CD14-positive monocyte (primary cell): Measurements from ENCODE around the gene NLRP2B. TPM values are rescaled to one million over a fixed set of nuclear protein-coding genes. Genes with fewer than 3 reads are reported as not detected.

Source experiments
- DNase-seq, 3 donors: peaks; one replicate each; pipeline ENCODE4 v3.0.0-alpha.2; 2011 to 2022
- H2AFZ ChIP-seq: 2 replicates; pipeline ENCODE4 v1.6.0; 2012; ENCODE audit warnings: mild to moderate bottlenecking, low read depth, low read length, inconsistent platforms; ENCODE audit not compliant: insufficient read depth, poor library complexity, severe bottlenecking
- H3K27ac ChIP-seq, 2 donors: 1 replicate in 1 of 2; 2 replicates in 1 of 2; pipeline ENCODE4 v1.5.1; 2012 to 2013; ENCODE audit warnings: low read length in 2 of 2, control low read depth in 1 of 2, inconsistent platforms in 1 of 2, low read depth in 1 of 2, mild to moderate bottlenecking in 1 of 2
- H3K27me3 ChIP-seq, 2 donors: one replicate each; pipeline versions ENCODE4 v1.6.0 to v1.6.1; 2011 to 2013; ENCODE audit warnings: low read length in 2 of 2; ENCODE audit not compliant: control insufficient read depth in 2 of 2, insufficient read depth in 2 of 2
- H3K36me3 ChIP-seq, 2 donors: replicated peaks in 1 of 2; 1 replicate in 1 of 2; 2 replicates in 1 of 2; pipeline versions ENCODE4 v1.5.1 to v1.6.1; 2012 to 2013; ENCODE audit warnings: low read length in 2 of 2, control low read depth in 1 of 2, inconsistent platforms in 1 of 2, mild to moderate bottlenecking in 1 of 2; ENCODE audit not compliant: insufficient read depth in 2 of 2, control insufficient read depth in 1 of 2
- H3K4me1 ChIP-seq, 2 donors: 1 replicate in 1 of 2; 2 replicates in 1 of 2; pipeline versions ENCODE4 v1.5.1 to v1.6.1; 2012 to 2013; ENCODE audit warnings: low read length in 2 of 2, control low read depth in 1 of 2, inconsistent platforms in 1 of 2, mild to moderate bottlenecking in 1 of 2, moderate library complexity in 1 of 2; ENCODE audit not compliant: insufficient read depth in 2 of 2, control insufficient read depth in 1 of 2
- H3K4me2 ChIP-seq: replicated peaks from 2 replicates; pipeline ENCODE3; 2012; ENCODE audit warnings: low read length, moderate library complexity, mild to moderate bottlenecking; ENCODE audit not compliant: poor library complexity, severe bottlenecking; ENCODE audit errors: extremely low read depth
- H3K4me3 ChIP-seq, 3 experiments: fragments of 200-600 bp in 1 of 3; sonication (generic) in 1 of 3; replicated peaks in 1 of 3; 1 replicate in 2 of 3; 2 replicates in 1 of 3; pipeline ENCODE4 v1.5.1; 2011 to 2013; ENCODE audit warnings: low read length in 3 of 3, mild to moderate bottlenecking in 3 of 3, control low read depth in 2 of 3, low read depth in 2 of 3, inconsistent platforms in 1 of 3, moderate library complexity in 1 of 3
- H3K79me2 ChIP-seq: 2 replicates; pipeline ENCODE4 v1.6.0; 2012; ENCODE audit warnings: mild to moderate bottlenecking, control low read depth, inconsistent platforms, low read length, moderate library complexity; ENCODE audit not compliant: insufficient read depth
- H3K9ac ChIP-seq: 2 replicates; pipeline ENCODE4 v1.6.0; 2017; ENCODE audit warnings: low read length, mild to moderate bottlenecking; ENCODE audit not compliant: insufficient read depth, poor library complexity, severe bottlenecking
- H3K9me3 ChIP-seq, 2 donors: replicated peaks in 1 of 2; 1 replicate in 1 of 2; 2 replicates in 1 of 2; pipeline versions ENCODE4 v1.5.1 to v1.6.1; 2012 to 2013; ENCODE audit warnings: low read length in 2 of 2, control low read depth in 1 of 2; ENCODE audit not compliant: control insufficient read depth in 1 of 2, insufficient read depth in 1 of 2
- H4K20me1 ChIP-seq: 2 replicates; pipeline ENCODE4 v1.6.0; 2012; ENCODE audit warnings: mild to moderate bottlenecking, low read length, control low read depth, moderate library complexity; ENCODE audit not compliant: insufficient read depth
- H3K27ac Mint-ChIP-seq, 7 donors: one replicate each; pipeline ENCODE4 v1.8.0; 2020; ENCODE audit warnings: mild to moderate bottlenecking in 7 of 7, mixed read lengths in 7 of 7, moderate library complexity in 6 of 7, inconsistent platforms in 2 of 7
- H3K27me3 Mint-ChIP-seq, 3 donors: one replicate each; pipeline ENCODE4 v1.8.0; 2021 to 2022; ENCODE audit warnings: low read depth in 3 of 3, mild to moderate bottlenecking in 3 of 3, mixed read lengths in 3 of 3, moderate library complexity in 3 of 3, inconsistent platforms in 1 of 3
- H3K36me3 Mint-ChIP-seq, 2 donors: one replicate each; pipeline ENCODE4 v1.8.0; 2020; ENCODE audit warnings: mixed read lengths in 2 of 2, inconsistent platforms in 1 of 2, mild to moderate bottlenecking in 1 of 2
- H3K4me1 Mint-ChIP-seq: one replicate; pipeline ENCODE4 v1.8.0; 2020; ENCODE audit warnings: mild to moderate bottlenecking, mixed read lengths
- H3K4me3 Mint-ChIP-seq, 2 donors: one replicate each; pipeline ENCODE4 v1.8.0; 2020; ENCODE audit warnings: mild to moderate bottlenecking in 2 of 2, mixed read lengths in 2 of 2, moderate library complexity in 1 of 2
- H3K9me3 Mint-ChIP-seq, 7 donors: one replicate each; pipeline ENCODE4 v1.8.0; 2020 to 2022; ENCODE audit warnings: mixed read lengths in 7 of 7, mild to moderate bottlenecking in 6 of 7, moderate library complexity in 6 of 7, inconsistent platforms in 2 of 7
- WGBS: methylation state at CpG from one replicate; pipeline ENCODE4 v1.1.5; 2013; ENCODE audit warnings: missing lambda C conversion rate; ENCODE audit not compliant: insufficient coverage; 5-methylcytosine and 5-hydroxymethylcytosine counted together
- intact Hi-C, 2 donors: fragments of 100-400 bp; cut with micrococcal nuclease; formaldehyde crosslinking; loops; one replicate each; pipeline versions ENCODE4 v1.15.0 to v1.15.1; 2023
- polyA plus RNA-seq, 3 donors: library from polyadenylated mRNA; depleted of rRNA in 1 of 3; unstranded in 2 of 3; stranded (reverse) in 1 of 3; fragments of 300-500 nt in 2 of 3; fragments of >200 nt in 1 of 3; fragmentation: Illumina TruSeq in 2 of 3; gene quantifications; 1 replicate in 2 of 3; 2 replicates in 1 of 3; pipeline ENCODE4 v1.2.3, GENCODE V29; 2012 to 2021
- TF ChIP-seq, protein P1 (sequence below): fragments of 200-600 bp; IDR thresholded peaks from one replicate; pipeline ENCODE4 v1.8.0; 2022; ENCODE audit warnings: antibody characterized with exemption, mild to moderate bottlenecking

The NLRP2B gene
- polyA plus RNA-seq, 3 donors = not detected

DNA sequence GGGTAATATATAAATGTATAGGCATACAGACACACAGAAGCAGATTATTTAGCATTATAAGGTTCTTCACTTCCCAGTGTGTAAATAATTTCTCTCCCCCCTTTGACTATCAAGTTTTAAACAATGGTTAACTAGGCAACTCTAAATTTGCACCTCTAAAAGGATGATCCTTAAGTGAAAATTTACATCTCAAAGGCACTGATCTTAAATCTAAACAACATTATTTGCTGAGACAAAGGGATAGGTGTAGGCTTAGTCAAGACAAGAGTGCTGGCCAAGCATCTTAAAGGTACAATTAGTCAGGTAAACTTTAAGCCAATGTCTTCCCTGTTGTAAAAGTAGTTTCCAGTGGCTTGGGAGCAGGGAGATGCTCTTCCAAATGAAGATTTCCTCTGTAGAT lies 33.0 kb downstream of the NLRP2B start:
- Histone ChIP-seq H3K4me2 (no peak overlapping the region), H2AFZ (no peak overlapping the region), H3K9ac (no peak overlapping the region), H3K36me3 (no peaks in the 10 kb centered on the region), H3K79me2 (no peaks in the 10 kb centered on the region), H3K4me3 (no peak overlapping the region), H3K4me1 (no peaks in the 10 kb centered on the region), H3K9me3 (no peaks in the 10 kb centered on the region), H3K27ac (no peak overlapping the region), H4K20me1 (no peaks in the 10 kb centered on the region), H3K27me3 (no peaks in the 10 kb centered on the region)
- H3K36me3 Mint-ChIP-seq = no peaks in the 10 kb centered on the region
- peaks cover 0 to 7% (median 0%) of the 10 kb centered on the region in 7 donors for H3K9me3 Mint-ChIP-seq
- intact Hi-C loops = no loop called here
- no peak overlapping the region for H3K27ac Mint-ChIP-seq
- TF ChIP-seq, protein P1, sequence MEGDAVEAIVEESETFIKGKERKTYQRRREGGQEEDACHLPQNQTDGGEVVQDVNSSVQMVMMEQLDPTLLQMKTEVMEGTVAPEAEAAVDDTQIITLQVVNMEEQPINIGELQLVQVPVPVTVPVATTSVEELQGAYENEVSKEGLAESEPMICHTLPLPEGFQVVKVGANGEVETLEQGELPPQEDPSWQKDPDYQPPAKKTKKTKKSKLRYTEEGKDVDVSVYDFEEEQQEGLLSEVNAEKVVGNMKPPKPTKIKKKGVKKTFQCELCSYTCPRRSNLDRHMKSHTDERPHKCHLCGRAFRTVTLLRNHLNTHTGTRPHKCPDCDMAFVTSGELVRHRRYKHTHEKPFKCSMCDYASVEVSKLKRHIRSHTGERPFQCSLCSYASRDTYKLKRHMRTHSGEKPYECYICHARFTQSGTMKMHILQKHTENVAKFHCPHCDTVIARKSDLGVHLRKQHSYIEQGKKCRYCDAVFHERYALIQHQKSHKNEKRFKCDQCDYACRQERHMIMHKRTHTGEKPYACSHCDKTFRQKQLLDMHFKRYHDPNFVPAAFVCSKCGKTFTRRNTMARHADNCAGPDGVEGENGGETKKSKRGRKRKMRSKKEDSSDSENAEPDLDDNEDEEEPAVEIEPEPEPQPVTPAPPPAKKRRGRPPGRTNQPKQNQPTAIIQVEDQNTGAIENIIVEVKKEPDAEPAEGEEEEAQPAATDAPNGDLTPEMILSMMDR = no peak
- DNase-seq = no peak
- H3K4me1 Mint-ChIP-seq = no peaks in the 10 kb centered on the region
- no peak overlapping the region for H3K4me3 Mint-ChIP-seq
- H3K27me3 Mint-ChIP-seq = peaks cover 0 to 1% (median 0%) of the 10 kb centered on the region in 3 donors

DNA sequence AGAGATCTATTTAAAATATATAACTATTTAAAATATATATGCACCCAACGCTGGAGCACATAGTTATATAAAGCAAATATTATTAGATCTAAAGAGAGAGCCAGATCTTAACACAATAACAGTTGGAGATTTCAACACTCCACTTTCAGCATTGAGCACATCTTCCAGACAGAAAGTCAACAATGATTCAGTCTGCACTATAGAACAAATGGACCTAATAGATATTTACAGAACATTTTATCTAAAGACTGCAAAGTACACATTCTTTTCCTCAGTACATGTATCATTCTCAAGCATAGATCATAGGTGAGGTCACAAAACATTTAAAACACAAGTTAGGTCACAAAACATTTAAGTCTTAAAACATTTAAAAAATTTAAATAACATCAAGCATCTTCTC lies 36.4 kb downstream of the NLRP2B start:
- no peaks in the 10 kb centered on the region for H3K4me1 Mint-ChIP-seq
- H3K27me3 Mint-ChIP-seq = peaks cover 0 to 1% (median 0%) of the 10 kb centered on the region in 3 donors
- no peak overlapping the region for H3K27ac Mint-ChIP-seq
- Histone ChIP-seq H3K36me3 (no peaks in the 10 kb centered on the region), H3K9ac (no peak overlapping the region), H2AFZ (no peak overlapping the region), H3K4me3 (no peak overlapping the region), H4K20me1 (no peaks in the 10 kb centered on the region), H3K4me1 (no peaks in the 10 kb centered on the region), H3K27me3 (no peaks in the 10 kb centered on the region), H3K4me2 (no peak overlapping the region), H3K9me3 (peaks cover 0 to 5% of the 10 kb centered on the region in 2 donors), H3K79me2 (no peaks in the 10 kb centered on the region), H3K27ac (no peak overlapping the region)
- no peak for DNase-seq
- no peaks in the 10 kb centered on the region for H3K36me3 Mint-ChIP-seq
- TF ChIP-seq, protein P1 = no peak
- intact Hi-C loops = no loop called here
- H3K9me3 Mint-ChIP-seq = peaks cover 0 to 9% (median 2%) of the 10 kb centered on the region in 7 donors
- no CpG with 5 or more reads among the region's 1 CpG for WGBS
- no peak overlapping the region for H3K4me3 Mint-ChIP-seq
